Natural killer cell (primary cell): ENCODE measurements around the gene SNX11. TPM values are rescaled to one million over a fixed set of nuclear protein-coding genes. Genes with fewer than 3 reads are reported as not detected.

Experiments
- ATAC-seq, 3 donors: fragments of 150-1000 bp in 2 of 3; fragments of 200-7000 bp in 1 of 3; cut with Tn5 transposase; 1 replicate in 1 of 3; 2 replicates in 2 of 3; pipeline ENCODE4 v1.10.0; 2021; ENCODE audit warnings: mild to moderate bottlenecking in 2 of 3, moderate library complexity in 2 of 3
- DNase-seq, 2 donors: peaks; one replicate each; pipeline versions ENCODE4 v3.0.0 to v3.0.0-alpha.2; 2013 to 2021; ENCODE audit warnings: mixed read lengths in 1 of 2
- H3K27ac ChIP-seq: one replicate; pipeline ENCODE4 v1.5.1; 2013; ENCODE audit warnings: mild to moderate bottlenecking, low read length
- H3K27me3 ChIP-seq: one replicate; pipeline ENCODE4 v1.6.1; 2013; ENCODE audit warnings: low read length; ENCODE audit not compliant: control insufficient read depth, insufficient read depth
- H3K36me3 ChIP-seq: one replicate; pipeline ENCODE4 v1.6.1; 2013; ENCODE audit warnings: low read length; ENCODE audit not compliant: control insufficient read depth, insufficient read depth
- H3K4me1 ChIP-seq: one replicate; pipeline ENCODE4 v1.6.1; 2013; ENCODE audit warnings: low read length; ENCODE audit not compliant: control insufficient read depth, insufficient read depth
- H3K4me3 ChIP-seq: one replicate; pipeline ENCODE4 v1.5.1; 2013; ENCODE audit warnings: low read length
- H3K9me3 ChIP-seq: one replicate; pipeline ENCODE4 v1.6.1; 2013; ENCODE audit warnings: low read length; ENCODE audit not compliant: control insufficient read depth, insufficient read depth
- H3K27ac Mint-ChIP-seq, 2 donors: one replicate each; pipeline ENCODE4 v1.8.0; 2022; ENCODE audit warnings: mild to moderate bottlenecking in 2 of 2, mixed read lengths in 2 of 2, moderate library complexity in 1 of 2
- H3K27me3 Mint-ChIP-seq, 2 donors: one replicate each; pipeline ENCODE4 v1.8.0; 2022; ENCODE audit warnings: low read depth in 2 of 2, mixed read lengths in 2 of 2
- H3K36me3 Mint-ChIP-seq: one replicate; pipeline ENCODE4 v1.8.0; 2022; ENCODE audit warnings: mixed read lengths
- H3K4me1 Mint-ChIP-seq, 2 donors: one replicate each; pipeline ENCODE4 v1.8.0; 2022; ENCODE audit warnings: mixed read lengths in 2 of 2
- H3K4me3 Mint-ChIP-seq: one replicate; pipeline ENCODE4 v1.8.0; 2022; ENCODE audit warnings: mild to moderate bottlenecking, moderate library complexity, mixed read lengths
- H3K9me3 Mint-ChIP-seq, 2 donors: one replicate each; pipeline ENCODE4 v1.8.0; 2022; ENCODE audit warnings: mixed read lengths in 2 of 2
- WGBS: methylation state at CpG from one replicate; pipeline ENCODE4 v1.1.7; 2013; ENCODE audit warnings: missing lambda C conversion rate; ENCODE audit not compliant: insufficient coverage; 5-methylcytosine and 5-hydroxymethylcytosine counted together
- intact Hi-C: fragments of 100-400 bp; cut with micrococcal nuclease; formaldehyde crosslinking; loops from one replicate; pipeline ENCODE4 v1.14.2; 2022
- total RNA-seq, 4 donors: library from RNA; stranded (reverse); fragments of 120-200 nt in 1 of 4; gene quantifications; one replicate each; pipeline versions ENCODE4 v1.2.3 to v1.2.4, GENCODE V29; 2013 to 2022
- TF ChIP-seq, protein P1 (sequence below): fragments of 200-600 bp; IDR thresholded peaks from one replicate; pipeline ENCODE4 v1.8.0; 2022; ENCODE audit warnings: antibody characterized with exemption

Gene SNX11
- total RNA-seq, 3 donors from 2014 or later (not counting 1 experiment from before 2014, with no cell fraction given) = 22.4 to 43.2 (median 33.2) TPM

- Histone ChIP-seq H3K27me3 (no peaks in the 10 kb centered on the region), H3K27ac (no peak overlapping the region), H3K9me3 (no peaks in the 10 kb centered on the region), H3K36me3 (peaks cover 28% of the 10 kb centered on the region), H3K4me1 (no peaks in the 10 kb centered on the region), H3K4me3 (no peak overlapping the region)
- H3K9me3 Mint-ChIP-seq = no peaks in the 10 kb centered on the region
- no peak overlapping the region for H3K4me3 Mint-ChIP-seq
- no peaks in the 10 kb centered on the region for H3K27me3 Mint-ChIP-seq
- intact Hi-C loops = loop anchor here (5.0 kb wide), 1 partner anchor 466 kb away; the partner anchor contains the start of gene HOXB8
- no peak for ATAC-seq
- 100% methylated on average over 2 of the region's 3 CpGs for WGBS
- H3K36me3 Mint-ChIP-seq = no peaks in the 10 kb centered on the region
- TF ChIP-seq, protein P1, sequence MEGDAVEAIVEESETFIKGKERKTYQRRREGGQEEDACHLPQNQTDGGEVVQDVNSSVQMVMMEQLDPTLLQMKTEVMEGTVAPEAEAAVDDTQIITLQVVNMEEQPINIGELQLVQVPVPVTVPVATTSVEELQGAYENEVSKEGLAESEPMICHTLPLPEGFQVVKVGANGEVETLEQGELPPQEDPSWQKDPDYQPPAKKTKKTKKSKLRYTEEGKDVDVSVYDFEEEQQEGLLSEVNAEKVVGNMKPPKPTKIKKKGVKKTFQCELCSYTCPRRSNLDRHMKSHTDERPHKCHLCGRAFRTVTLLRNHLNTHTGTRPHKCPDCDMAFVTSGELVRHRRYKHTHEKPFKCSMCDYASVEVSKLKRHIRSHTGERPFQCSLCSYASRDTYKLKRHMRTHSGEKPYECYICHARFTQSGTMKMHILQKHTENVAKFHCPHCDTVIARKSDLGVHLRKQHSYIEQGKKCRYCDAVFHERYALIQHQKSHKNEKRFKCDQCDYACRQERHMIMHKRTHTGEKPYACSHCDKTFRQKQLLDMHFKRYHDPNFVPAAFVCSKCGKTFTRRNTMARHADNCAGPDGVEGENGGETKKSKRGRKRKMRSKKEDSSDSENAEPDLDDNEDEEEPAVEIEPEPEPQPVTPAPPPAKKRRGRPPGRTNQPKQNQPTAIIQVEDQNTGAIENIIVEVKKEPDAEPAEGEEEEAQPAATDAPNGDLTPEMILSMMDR = no peak
- peaks cover 5 to 6% of the 10 kb centered on the region in 2 donors for H3K4me1 Mint-ChIP-seq
- no peak for DNase-seq
- no peak overlapping the region for H3K27ac Mint-ChIP-seq
These were observed 43.7 kb downstream of the SNX11 start for GRCh38 chr17:48151220-48151619.

GRCh38 chr17:48152289-48152688 is 44.7 kb downstream of the SNX11 start:
- peaks cover 32% of the 10 kb centered on the region for H3K36me3 ChIP-seq
- H3K27ac ChIP-seq = no peak overlapping the region
- peaks cover 5 to 6% of the 10 kb centered on the region in 2 donors for H3K4me1 Mint-ChIP-seq
- ATAC-seq (no peak), DNase-seq (no peak)
- no peaks in the 10 kb centered on the region for H3K4me1 ChIP-seq
- H3K9me3 Mint-ChIP-seq = no peaks in the 10 kb centered on the region
- no peaks in the 10 kb centered on the region for H3K9me3 ChIP-seq
- no peaks in the 10 kb centered on the region for H3K27me3 Mint-ChIP-seq
- H3K27ac Mint-ChIP-seq = peak overlapping the region in 1 of 2 donors; percentile 9
- WGBS = 50% methylated on average over 2 of the region's 4 CpGs
- TF ChIP-seq, protein P1 = no peak
- H3K4me3 Mint-ChIP-seq = no peak overlapping the region
- intact Hi-C loops = loop anchor here (5.0 kb wide), 1 partner anchor 465 kb away; the partner anchor contains the start of gene HOXB8
- no peaks in the 10 kb centered on the region for H3K36me3 Mint-ChIP-seq
- no peak overlapping the region for H3K4me3 ChIP-seq
- H3K27me3 ChIP-seq = no peaks in the 10 kb centered on the region

DNA sequence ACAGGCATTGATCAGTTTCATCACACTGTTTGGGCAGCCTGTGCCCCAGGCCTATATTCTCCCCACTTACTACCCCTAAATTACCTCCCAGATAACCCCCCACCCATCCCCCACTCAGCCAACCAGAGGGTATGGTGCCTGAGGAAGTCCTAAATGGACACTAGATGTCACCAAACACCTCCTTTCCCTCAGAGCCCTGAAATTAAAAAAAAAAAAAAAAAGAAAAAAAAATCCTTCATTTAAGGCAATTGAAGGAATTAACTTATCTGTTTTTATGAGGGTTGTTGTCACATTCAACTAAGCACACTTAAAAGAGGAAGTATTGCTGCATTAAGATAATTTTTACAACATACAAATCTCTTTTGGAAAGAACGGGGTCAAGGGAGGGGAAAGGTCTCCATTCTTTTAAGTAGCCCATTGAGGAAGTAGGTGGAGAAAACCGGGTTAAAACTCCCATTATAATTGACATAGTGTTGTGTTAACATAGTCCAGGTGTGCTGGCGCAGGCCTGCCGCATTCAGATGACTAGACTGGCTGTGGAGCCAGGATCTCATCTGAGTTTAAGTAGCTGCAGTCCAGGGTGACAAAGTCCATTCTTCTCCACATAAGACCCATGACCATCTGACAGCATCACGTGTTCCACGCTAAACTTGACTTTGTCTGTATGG is 46.3 kb downstream of the SNX11 start:
- Mint-ChIP-seq H3K27me3 (no peaks in the 10 kb centered on the region), H3K4me3 (no peak overlapping the region), H3K27ac (peak overlapping the region; percentile 34 to 36), H3K36me3 (no peaks in the 10 kb centered on the region), H3K9me3 (no peaks in the 10 kb centered on the region), H3K4me1 (peaks cover 0 to 5% of the 10 kb centered on the region in 2 donors)
- DNase-seq (peak in 1 of 2 donors; percentile 21), ATAC-seq (peak in 1 of 3 donors; percentile 36)
- Histone ChIP-seq H3K4me1 (no peaks in the 10 kb centered on the region), H3K4me3 (no peak overlapping the region), H3K36me3 (peaks cover 26% of the 10 kb centered on the region), H3K27me3 (no peaks in the 10 kb centered on the region), H3K27ac (no peak overlapping the region), H3K9me3 (no peaks in the 10 kb centered on the region)
- 62% methylated on average over 5 of the region's 6 CpGs for WGBS
- TF ChIP-seq, protein P1 = no peak
- intact Hi-C loops = loop anchor here (5.0 kb wide), 1 partner anchor 463 kb away; the partner anchor contains the start of gene HOXB8
